GM12878 (cell line): ENCODE results near the gene LRRN4. TPM values are rescaled to one million over a fixed set of nuclear protein-coding genes. Genes with fewer than 3 reads are reported as not detected.

Experiments used
- ATAC-seq: fragments of 200-7000 bp; cut with Tn5 transposase; 3 replicates; pipeline ENCODE4 v1.9.1; 2020; ENCODE audit warnings: mild to moderate bottlenecking, moderate library complexity
- BruUV-seq: library from RNA; stranded (reverse); fragments of 400-500 nt; replicated peaks from 2 replicates; lab custom pipeline; 2021; lab: Mats Ljungman, UMichigan
- CTCF ChIA-PET: fragments of 300-600 bp; sonication (Branson Sonifier 250); formaldehyde crosslinking; extraction: SDS; loops from one replicate; lab custom pipeline; 2021; ENCODE audit warnings: inconsistent platforms; lab: Yijun Ruan, JAX
- POLR2A ChIA-PET: fragments of 350-600 bp; formaldehyde crosslinking; extraction: SDS; loops from one replicate; lab custom pipeline; 2021; ENCODE audit warnings: inconsistent platforms; lab: Charles Lee
- RAD21 ChIA-PET: fragments of 300-600 bp; sonication (Branson Sonifier 250); formaldehyde crosslinking; loops from one replicate; lab custom pipeline; 2023; ENCODE audit warnings: antibody characterized with exemption; ENCODE audit not compliant: unreplicated experiment; lab: Charles Lee
- SMC1A ChIA-PET: fragments of 300-600 bp; sonication (Branson Sonifier 250); formaldehyde crosslinking; loops from one replicate; lab custom pipeline; 2023; ENCODE audit not compliant: unreplicated experiment, uncharacterized antibody; lab: Charles Lee
- DNase-seq: peaks from one replicate; pipeline ENCODE4 v3.0.0-alpha.2; 2011; ENCODE audit warnings: low read depth, low spot score
- FAIRE-seq: peaks from 3 replicates; lab custom pipeline; 2011; peaks lifted over from hg19 to GRCh38; lab: Jason Lieb, UNC
- H2AFZ ChIP-seq: 2 replicates; pipeline ENCODE4 v1.6.0; 2011; ENCODE audit warnings: low read depth, low read length, control low read depth; ENCODE audit not compliant: control insufficient read depth
- H3K27ac ChIP-seq: 2 replicates; pipeline ENCODE4 v1.5.1; 2011; ENCODE audit warnings: control low read depth; ENCODE audit not compliant: control insufficient read depth, insufficient read depth
- H3K27me3 ChIP-seq, 2 experiments: replicated peaks in 1 of 2; 2 replicates each; pipeline versions ENCODE4 v1.6.0 to v1.6.1; 2011; ENCODE audit warnings: low read length in 1 of 2; ENCODE audit not compliant: control insufficient read depth in 2 of 2, insufficient read depth in 2 of 2
- H3K36me3 ChIP-seq, 2 experiments: 2 replicates each; pipeline ENCODE4 v1.5.1; 2011; ENCODE audit warnings: low read length in 1 of 2; ENCODE audit not compliant: control insufficient read depth in 2 of 2, insufficient read depth in 2 of 2
- H3K4me1 ChIP-seq: 2 replicates; pipeline ENCODE4 v1.6.1; 2011; ENCODE audit warnings: mild to moderate bottlenecking, low read length, moderate library complexity, mixed read lengths; ENCODE audit not compliant: control insufficient read depth, insufficient read depth
- H3K4me2 ChIP-seq: 2 replicates; pipeline ENCODE4 v1.6.0; 2011; ENCODE audit warnings: control low read depth; ENCODE audit not compliant: control insufficient read depth, insufficient read depth
- H3K4me3 ChIP-seq: fragments of 200-600 bp; sonication (generic); 2 replicates; pipeline ENCODE4 v1.5.1; 2016
- H3K79me2 ChIP-seq: 2 replicates; pipeline ENCODE4 v1.6.0; 2011; ENCODE audit warnings: low read length; ENCODE audit not compliant: control insufficient read depth, insufficient read depth
- H3K9ac ChIP-seq: 2 replicates; pipeline ENCODE4 v1.8.0; 2011; ENCODE audit warnings: low read length, control low read depth, mixed read lengths; ENCODE audit not compliant: control insufficient read depth, insufficient read depth
- H3K9me3 ChIP-seq: replicated peaks from 3 replicates; pipeline ENCODE4 v1.5.1; 2011; ENCODE audit warnings: mild to moderate bottlenecking, low read length; ENCODE audit not compliant: control insufficient read depth, insufficient read depth
- H4K20me1 ChIP-seq: 2 replicates; pipeline ENCODE4 v1.6.0; 2011; ENCODE audit not compliant: control insufficient read depth, insufficient read depth
- BCLAF1 ChIP-seq: fragments of 450-650 bp; IDR thresholded peaks from 2 replicates; pipeline ENCODE4 v1.6.1; 2017; ENCODE audit warnings: antibody characterized with exemption, mild to moderate bottlenecking, moderate library complexity
- CBFB ChIP-seq: IDR thresholded peaks from 2 replicates; pipeline ENCODE4 v1.6.1; 2016; ENCODE audit warnings: antibody characterized with exemption, low read depth
- EP300 ChIP-seq, 2 experiments: fragments of 150-350 bp in 1 of 2; IDR thresholded peaks; 2 replicates each; pipeline ENCODE4 v1.6.1; 2011 to 2012; ENCODE audit warnings: low read depth in 2 of 2, low read length in 2 of 2, borderline replicate concordance in 1 of 2, improper control_type of control experiment in 1 of 2, inconsistent platforms in 1 of 2; ENCODE audit not compliant: control insufficient read depth in 1 of 2
- FOXK2 ChIP-seq: fragments of 450-650 bp; IDR thresholded peaks from 2 replicates; pipeline ENCODE4 v1.6.1; 2017; ENCODE audit warnings: mild to moderate bottlenecking, moderate library complexity
- GABPA ChIP-seq: IDR thresholded peaks from 2 replicates; pipeline ENCODE4 v1.6.1; 2014; ENCODE audit warnings: antibody characterized with exemption, low read depth, mild to moderate bottlenecking, inconsistent platforms
- IRF5 ChIP-seq: fragments of 450-650 bp; IDR thresholded peaks from 2 replicates; pipeline ENCODE4 v1.6.1; 2017; ENCODE audit warnings: borderline replicate concordance
- KAT2A ChIP-seq: conservative IDR thresholded peaks from 2 replicates; pipeline ENCODE4 v1.6.1; 2011; ENCODE audit warnings: low read depth, low read length; ENCODE audit not compliant: control insufficient read depth
- NFYA ChIP-seq: IDR thresholded peaks from 2 replicates; pipeline ENCODE4 v1.6.1; 2011; ENCODE audit warnings: low read depth, mild to moderate bottlenecking, low read length, improper control_type of control experiment, borderline replicate concordance
- NKRF ChIP-seq: fragments of 450-650 bp; conservative IDR thresholded peaks from 2 replicates; pipeline ENCODE4 v1.6.1; 2017; ENCODE audit warnings: mild to moderate bottlenecking, moderate library complexity
- NR2C2 ChIP-seq: IDR thresholded peaks from 2 replicates; pipeline ENCODE4 v1.6.1; 2011; ENCODE audit warnings: borderline replicate concordance, low read depth; ENCODE audit not compliant: control insufficient read depth, insufficient read length
- PAX8 ChIP-seq: fragments of 450-650 bp; IDR thresholded peaks from 2 replicates; pipeline ENCODE4 v1.6.1; 2017; ENCODE audit warnings: mild to moderate bottlenecking, moderate library complexity
- ZNF592 ChIP-seq: fragments of 450-650 bp; IDR thresholded peaks from 2 replicates; pipeline ENCODE4 v1.6.1; 2017; ENCODE audit warnings: mild to moderate bottlenecking, moderate library complexity
- WGBS: methylation state at CpG from one replicate; pipeline ENCODE4 v1.1.6; 2016; ENCODE audit warnings: low lambda C conversion rate; ENCODE audit not compliant: insufficient replicate concordance, insufficient coverage; ENCODE audit errors: missing lambda C conversion rate; 5-methylcytosine and 5-hydroxymethylcytosine counted together
- in situ Hi-C: fragments of 300-500 bp; cut with MboI; formaldehyde crosslinking; loops from 9 replicates; pipeline ENCODE4 v1.14.3; 2018; ENCODE audit warnings: mixed read lengths
- intact Hi-C: fragments of 100-400 bp; cut with micrococcal nuclease; formaldehyde crosslinking; loops from one replicate; pipeline ENCODE4 v1.14.2; 2022; ENCODE audit not compliant: unreplicated experiment
- polyA plus RNA-seq, 11 experiments: library from polyadenylated mRNA; depleted of rRNA in 4 of 11; unstranded in 6 of 11; stranded (reverse) in 5 of 11; fragments of >200 nt; fragmentation: Nextera tagmentation in 4 of 11; fragmentation: Illumina TruSeq in 1 of 11; extraction: Ambion mirVana in 4 of 11; extraction: Trizol in 1 of 11; gene quantifications; 1 replicate in 1 of 11; 2 replicates in 10 of 11; pipeline versions ENCODE4 v1.2.1 to v1.2.3, GENCODE V29; 2011 to 2016; ENCODE audit warnings: inconsistent platforms in 2 of 11, missing spikeins in 2 of 11, low read depth in 1 of 11
- total RNA-seq, 4 experiments: library from RNA; depleted of rRNA in 3 of 4; stranded (reverse); fragments of >200 nt in 3 of 4; fragmentation: Illumina TruSeq in 1 of 4; extraction: Trizol in 1 of 4; gene quantifications; 2 replicates each; pipeline versions ENCODE4 v1.2.1 to v1.2.3, GENCODE V29; 2013 to 2021

The LRRN4 gene
- total and polyA plus RNA-seq, 10 of the 15 experiments (the other 5 are each of a cell fraction or from before 2014, with no cell fraction given), result 0.11 TPM; not detected in 9

GRCh38 chr20:6000871-6001270, 53.0 kb downstream of the LRRN4 start:
- ChIA-PET SMC1A (interaction anchor here (1.7 to 2.6 kb wide), 2 partner anchors 15 to 472 kb away, joined by 6 to 12 read pairs; no protein-coding TSS in a partner anchor), POLR2A (interaction anchor here (0.8 kb wide), 1 partner anchor 9 kb away, joined by 3 read pairs; no protein-coding TSS in a partner anchor), RAD21 (interaction anchor here (0.6 kb wide), 1 partner anchor 421 kb away, joined by 3 read pairs; no protein-coding TSS in a partner anchor), CTCF (interaction anchor here (0.6 to 3.3 kb wide), 6 partner anchors 9 to 472 kb away, joined by 3 to 14 read pairs (median 4); no protein-coding TSS in a partner anchor)
- H3K27ac ChIP-seq, result no peak overlapping the region
- peaks cover 7% of the 10 kb centered on the region; the same call in 1 of the 2 replicates for H3K4me1 ChIP-seq
- no peak for FAIRE-seq
- no peak overlapping the region for H3K4me3 ChIP-seq
- H3K36me3 ChIP-seq, result peaks cover 7 to 8% of the 10 kb centered on the region in 2 experiments; a peak in 3 of 4 replicates
- H3K4me2 ChIP-seq, result no peak overlapping the region
- no TSS peak for BruUV-seq
- H3K79me2 ChIP-seq, result peaks cover under 1% of the 10 kb centered on the region; the same call in 1 of the 2 replicates
- H3K9me3 ChIP-seq, result no peaks in the 10 kb centered on the region
- in situ Hi-C loops, result loop anchor here (5.0 kb wide), 1 partner anchor 474 kb away; no protein-coding TSS in a partner anchor
- intact Hi-C loops, result no loop called here
- H2AFZ ChIP-seq, result no peak overlapping the region
- no peak for DNase-seq
- no peak for ATAC-seq
- no peak overlapping the region for H3K9ac ChIP-seq
- H4K20me1 ChIP-seq, result no peaks in the 10 kb centered on the region
- WGBS, result 91% methylated on average over 8 of the region's 8 CpGs
- H3K27me3 ChIP-seq, result no peaks in the 10 kb centered on the region
- no peak for TF ChIP-seq NKRF
- no peak for TF ChIP-seq ZNF592
- TF ChIP-seq FOXK2, result no peak
- no peak for TF ChIP-seq NR2C2
- TF ChIP-seq NFYA, result no peak
- TF ChIP-seq IRF5, result no peak
- TF ChIP-seq BCLAF1, result no peak
- no peak for TF ChIP-seq PAX8
- TF ChIP-seq KAT2A, result no peak
- TF ChIP-seq GABPA, result no peak
- TF ChIP-seq EP300 (IDR thresholded peaks at IDR 0.05; ENCODE audit: borderline replicate concordance in 1 of 2, control insufficient read depth in 1 of 2, low read depth in 2 of 2, low read length in 2 of 2), result no peak
- TF ChIP-seq CBFB, result no peak
